Hepatocyte (in vitro differentiated cells): ENCODE results near the gene SERINC4.

Experiments used
- EZH2 ChIP-seq: fragments of 200-600 bp; sonication (generic); IDR thresholded peaks from 2 replicates; pipeline ENCODE4 v1.6.1; 2016; ENCODE audit warnings: antibody characterized with exemption, mild to moderate bottlenecking, borderline replicate concordance
- TF ChIP-seq, protein P1 (sequence below): fragments of 200-600 bp; sonication (generic); IDR thresholded peaks from 2 replicates; pipeline ENCODE4 v1.5.1; 2016; ENCODE audit warnings: antibody characterized with exemption, mild to moderate bottlenecking; ENCODE audit not compliant: poor library complexity

- TF ChIP-seq, protein P1, sequence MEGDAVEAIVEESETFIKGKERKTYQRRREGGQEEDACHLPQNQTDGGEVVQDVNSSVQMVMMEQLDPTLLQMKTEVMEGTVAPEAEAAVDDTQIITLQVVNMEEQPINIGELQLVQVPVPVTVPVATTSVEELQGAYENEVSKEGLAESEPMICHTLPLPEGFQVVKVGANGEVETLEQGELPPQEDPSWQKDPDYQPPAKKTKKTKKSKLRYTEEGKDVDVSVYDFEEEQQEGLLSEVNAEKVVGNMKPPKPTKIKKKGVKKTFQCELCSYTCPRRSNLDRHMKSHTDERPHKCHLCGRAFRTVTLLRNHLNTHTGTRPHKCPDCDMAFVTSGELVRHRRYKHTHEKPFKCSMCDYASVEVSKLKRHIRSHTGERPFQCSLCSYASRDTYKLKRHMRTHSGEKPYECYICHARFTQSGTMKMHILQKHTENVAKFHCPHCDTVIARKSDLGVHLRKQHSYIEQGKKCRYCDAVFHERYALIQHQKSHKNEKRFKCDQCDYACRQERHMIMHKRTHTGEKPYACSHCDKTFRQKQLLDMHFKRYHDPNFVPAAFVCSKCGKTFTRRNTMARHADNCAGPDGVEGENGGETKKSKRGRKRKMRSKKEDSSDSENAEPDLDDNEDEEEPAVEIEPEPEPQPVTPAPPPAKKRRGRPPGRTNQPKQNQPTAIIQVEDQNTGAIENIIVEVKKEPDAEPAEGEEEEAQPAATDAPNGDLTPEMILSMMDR = no peak
- TF ChIP-seq EZH2 = no peak
Observed at GRCh38 chr15:43808960-43809678, 9.1 kb upstream of the SERINC4 start.
